Neural crest cell (in vitro differentiated cells): Measurements from ENCODE around the gene CYP19A1. TPM values are rescaled to one million over a fixed set of nuclear protein-coding genes. Genes with fewer than 3 reads are reported as not detected.
A peak's percentile ranks its signal among the peaks of the same experiment; 100 is the strongest.

ENCODE experiments used
- DNase-seq: peaks from one replicate; pipeline ENCODE4 v3.0.0; 2021; ENCODE audit warnings: low read depth, mixed read lengths, low spot score
- H3K27ac Mint-ChIP-seq: one replicate; pipeline ENCODE4 v1.8.0; 2021; ENCODE audit warnings: mild to moderate bottlenecking, mixed read lengths; ENCODE audit not compliant: unreplicated experiment
- H3K27me3 Mint-ChIP-seq: 2 replicates; pipeline ENCODE4 v1.8.0; 2021; ENCODE audit warnings: low read depth, mild to moderate bottlenecking, mixed read lengths
- H3K36me3 Mint-ChIP-seq: 2 replicates; pipeline ENCODE4 v1.8.0; 2021; ENCODE audit warnings: low read depth, mild to moderate bottlenecking, mixed read lengths
- H3K4me1 Mint-ChIP-seq: 2 replicates; pipeline ENCODE4 v1.8.0; 2021; ENCODE audit warnings: mixed read lengths
- H3K4me3 Mint-ChIP-seq: one replicate; pipeline ENCODE4 v1.8.0; 2021; ENCODE audit warnings: mild to moderate bottlenecking, mixed read lengths
- H3K9me3 Mint-ChIP-seq: 2 replicates; pipeline ENCODE4 v1.8.0; 2021; ENCODE audit warnings: mixed read lengths
- total RNA-seq: library from RNA; stranded (reverse); gene quantifications from 2 replicates; pipeline ENCODE4 v1.2.1, GENCODE V29; 2021
- TF ChIP-seq, protein P1 (sequence below): fragments of 200-600 bp; sonication (generic); conservative IDR thresholded peaks from 2 replicates; pipeline ENCODE4 v1.5.0; 2021; ENCODE audit warnings: antibody characterized with exemption, mild to moderate bottlenecking

CYP19A1 gene
- total RNA-seq, 1 donor from 2014 or later = not detected

DNA sequence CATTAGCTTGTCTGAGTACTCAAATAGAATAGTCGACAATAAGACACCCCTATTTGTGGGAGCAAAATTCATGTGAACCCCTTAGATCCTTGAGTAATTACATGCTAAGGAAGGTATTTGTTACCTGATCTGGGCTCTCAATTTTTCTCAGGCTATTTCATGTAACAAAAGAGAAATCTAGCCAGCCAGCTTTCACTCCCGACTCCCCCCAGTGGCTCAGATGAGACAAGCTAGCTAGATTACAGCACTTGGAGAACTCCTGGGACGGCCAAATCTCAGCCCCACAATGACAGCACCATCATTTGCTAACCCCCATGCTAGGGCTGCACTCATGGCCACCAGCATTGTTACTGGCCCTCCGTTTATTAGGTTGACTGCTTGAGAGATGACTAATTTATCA lies 44.4 kb upstream of the CYP19A1 start:
- Mint-ChIP-seq H3K9me3 (no peaks in the 10 kb centered on the region), H3K4me1 (peaks cover 8% of the 10 kb centered on the region), H3K4me3 (no peak overlapping the region), H3K27me3 (no peaks in the 10 kb centered on the region), H3K27ac (no peak overlapping the region), H3K36me3 (no peaks in the 10 kb centered on the region)
- peak; percentile 38 for DNase-seq
- TF ChIP-seq, protein P1, sequence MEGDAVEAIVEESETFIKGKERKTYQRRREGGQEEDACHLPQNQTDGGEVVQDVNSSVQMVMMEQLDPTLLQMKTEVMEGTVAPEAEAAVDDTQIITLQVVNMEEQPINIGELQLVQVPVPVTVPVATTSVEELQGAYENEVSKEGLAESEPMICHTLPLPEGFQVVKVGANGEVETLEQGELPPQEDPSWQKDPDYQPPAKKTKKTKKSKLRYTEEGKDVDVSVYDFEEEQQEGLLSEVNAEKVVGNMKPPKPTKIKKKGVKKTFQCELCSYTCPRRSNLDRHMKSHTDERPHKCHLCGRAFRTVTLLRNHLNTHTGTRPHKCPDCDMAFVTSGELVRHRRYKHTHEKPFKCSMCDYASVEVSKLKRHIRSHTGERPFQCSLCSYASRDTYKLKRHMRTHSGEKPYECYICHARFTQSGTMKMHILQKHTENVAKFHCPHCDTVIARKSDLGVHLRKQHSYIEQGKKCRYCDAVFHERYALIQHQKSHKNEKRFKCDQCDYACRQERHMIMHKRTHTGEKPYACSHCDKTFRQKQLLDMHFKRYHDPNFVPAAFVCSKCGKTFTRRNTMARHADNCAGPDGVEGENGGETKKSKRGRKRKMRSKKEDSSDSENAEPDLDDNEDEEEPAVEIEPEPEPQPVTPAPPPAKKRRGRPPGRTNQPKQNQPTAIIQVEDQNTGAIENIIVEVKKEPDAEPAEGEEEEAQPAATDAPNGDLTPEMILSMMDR = peak; percentile 67

DNA sequence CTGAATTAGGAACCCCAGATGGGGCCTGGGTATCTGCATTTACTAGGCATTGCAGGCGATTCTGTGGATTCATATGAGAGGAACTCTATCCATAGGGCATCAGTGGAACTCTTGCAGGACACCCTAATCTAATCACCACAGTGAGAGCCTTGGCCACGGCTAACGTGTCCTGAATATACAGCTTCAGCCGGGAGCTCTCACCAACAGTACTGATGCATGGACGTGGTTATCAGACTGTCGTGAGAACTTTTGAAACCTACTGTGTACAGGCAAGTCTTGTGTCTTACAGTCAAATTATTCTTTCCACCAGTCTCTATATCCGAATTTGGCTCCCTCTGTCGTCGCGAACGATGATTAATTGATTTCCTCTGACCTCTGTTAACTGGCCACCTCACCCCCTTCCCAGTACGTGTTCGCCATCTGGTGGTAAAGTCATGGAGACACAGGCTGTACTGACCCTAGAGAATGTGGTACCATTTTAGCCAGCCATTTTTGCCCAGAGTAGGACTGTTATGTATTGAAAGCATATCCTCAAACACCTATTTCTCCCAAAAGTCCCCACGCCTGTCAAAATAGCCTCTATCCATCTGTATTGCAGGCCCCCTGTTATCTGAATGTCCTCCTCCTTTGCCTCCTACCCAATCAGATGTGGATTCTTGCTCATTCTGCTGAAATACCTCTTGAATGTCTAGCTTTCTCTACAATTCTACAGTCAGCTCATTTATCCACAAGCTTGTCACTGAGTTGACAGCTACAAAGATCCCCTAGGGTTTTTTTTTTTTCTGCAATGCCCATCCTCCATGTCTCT lies 42.8 kb upstream of the CYP19A1 start:
- peak; percentile 44 for DNase-seq
- H3K36me3 Mint-ChIP-seq = no peaks in the 10 kb centered on the region
- no peaks in the 10 kb centered on the region for H3K27me3 Mint-ChIP-seq
- H3K9me3 Mint-ChIP-seq = no peaks in the 10 kb centered on the region
- H3K4me3 Mint-ChIP-seq = no peak overlapping the region
- H3K4me1 Mint-ChIP-seq = peaks cover 8% of the 10 kb centered on the region
- no peak overlapping the region for H3K27ac Mint-ChIP-seq
- TF ChIP-seq, protein P1 = peak; percentile 78

DNA sequence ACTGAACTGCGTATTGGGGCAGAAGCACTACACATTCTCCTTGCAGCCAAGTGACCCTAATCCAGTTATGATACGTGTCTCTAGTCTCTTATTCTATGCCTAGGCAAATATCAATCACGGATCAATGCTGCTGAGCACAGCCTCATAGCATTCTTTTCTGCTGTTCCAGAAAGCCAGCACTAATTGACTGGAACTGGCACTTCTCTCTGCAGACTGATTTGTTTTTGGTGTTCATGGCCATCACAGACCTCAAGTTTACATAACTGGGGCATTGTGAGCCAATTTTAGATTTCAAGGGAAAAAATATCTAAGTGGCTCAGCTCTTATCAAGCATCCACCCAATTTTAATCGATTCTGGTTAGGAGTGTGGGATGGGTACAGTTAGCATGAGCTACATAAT lies 41.0 kb upstream of the CYP19A1 start:
- Mint-ChIP-seq H3K4me3 (no peak overlapping the region), H3K27ac (no peak overlapping the region), H3K27me3 (no peaks in the 10 kb centered on the region), H3K4me1 (peaks cover 8% of the 10 kb centered on the region), H3K9me3 (no peaks in the 10 kb centered on the region), H3K36me3 (no peaks in the 10 kb centered on the region)
- TF ChIP-seq, protein P1 = no peak
- DNase-seq = no peak

DNA sequence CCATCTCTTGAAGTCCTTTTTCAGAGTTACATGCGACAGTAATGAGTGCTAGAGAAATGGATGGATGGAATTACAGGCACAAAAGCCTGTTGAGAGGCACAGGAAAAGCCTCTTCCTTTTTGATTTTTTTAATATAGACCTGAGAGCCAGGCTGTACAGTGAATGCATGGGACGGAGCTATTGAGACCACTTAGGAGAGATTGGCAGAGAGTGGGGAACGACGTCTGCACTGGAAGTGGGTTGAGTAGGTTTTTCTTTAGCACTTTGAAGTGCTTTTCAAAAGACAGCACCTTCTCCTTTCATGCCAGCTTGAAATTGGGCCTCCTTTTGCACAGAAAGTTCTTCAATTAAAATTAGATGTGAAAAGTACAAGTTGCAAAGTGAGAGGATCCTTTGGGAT lies 40.0 kb upstream of the CYP19A1 start:
- no peak for DNase-seq
- H3K9me3 Mint-ChIP-seq = no peaks in the 10 kb centered on the region
- no peak overlapping the region for H3K4me3 Mint-ChIP-seq
- H3K36me3 Mint-ChIP-seq = no peaks in the 10 kb centered on the region
- H3K27me3 Mint-ChIP-seq = no peaks in the 10 kb centered on the region
- H3K27ac Mint-ChIP-seq = no peak overlapping the region
- peaks cover 8% of the 10 kb centered on the region for H3K4me1 Mint-ChIP-seq
- TF ChIP-seq, protein P1 = no peak

DNA sequence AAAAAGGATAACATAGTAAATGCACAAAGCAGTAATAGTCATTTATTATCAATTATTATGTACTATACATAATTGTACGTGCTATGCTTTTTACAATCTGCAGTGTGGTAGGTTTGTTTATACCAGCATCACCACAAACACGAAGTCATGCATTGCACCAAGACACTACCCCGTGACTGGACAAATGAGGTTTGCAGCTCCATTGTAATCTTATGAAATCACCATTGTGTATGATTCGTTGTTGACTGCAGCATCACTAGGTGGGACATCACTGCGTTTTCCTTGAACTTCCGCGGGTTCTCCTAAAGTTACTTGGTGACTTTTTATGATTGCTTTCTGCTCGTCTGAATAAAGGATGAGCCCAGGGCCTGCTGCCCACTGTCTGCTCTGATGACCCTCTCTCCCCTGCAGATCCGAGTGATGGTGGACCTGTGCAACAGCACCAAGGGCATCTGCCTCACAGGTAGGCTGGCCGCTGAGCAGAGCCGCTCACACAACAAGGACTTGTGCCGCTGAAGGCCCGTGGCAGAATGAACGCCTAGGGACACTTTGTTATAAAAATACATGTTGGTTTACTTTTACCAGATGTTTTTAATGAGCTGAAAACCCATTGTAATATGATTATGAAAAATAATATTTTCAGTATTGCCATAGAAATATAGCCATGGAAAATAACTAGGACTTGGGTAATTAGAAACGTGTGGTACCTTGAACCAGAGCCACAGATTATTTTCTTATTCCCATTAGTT lies 38.8 kb upstream of the CYP19A1 start:
- TF ChIP-seq, protein P1 = no peak
- H3K9me3 Mint-ChIP-seq = no peaks in the 10 kb centered on the region
- H3K4me1 Mint-ChIP-seq = peaks cover 5% of the 10 kb centered on the region
- H3K4me3 Mint-ChIP-seq = no peak overlapping the region
- H3K36me3 Mint-ChIP-seq = no peaks in the 10 kb centered on the region
- no peak overlapping the region for H3K27ac Mint-ChIP-seq
- DNase-seq = no peak
- no peaks in the 10 kb centered on the region for H3K27me3 Mint-ChIP-seq
